ENCODE results near the gene BOK.
"Not testable (repeated sequence)": the region's sequence is repeated elsewhere in the genome, so short reads cannot be mapped to it uniquely, and the experiment has no call there.

Gene BOK

GRCh38 chr2:241566468-241566867 is 7.9 kb downstream of the BOK start:
- Histone ChIP-seq H3K9ac (ENCODE audit: low read depth, low read length) (no peak overlapping the region), H3K9me3 (ENCODE audit: insufficient read depth, low read depth, low read length) (no peaks in the 10 kb centered on the region), H3K36me3 (ENCODE audit: insufficient read depth, low read length) (peaks cover 4% of the 10 kb centered on the region; the same call in 1 of the 2 replicates), H3K27ac (ENCODE audit: low read depth, low read length) (no peak overlapping the region), H3K4me3 (ENCODE audit: low read length) (no peak overlapping the region), H3K4me1 (ENCODE audit: insufficient read depth, low read length) (no peaks in the 10 kb centered on the region; the same call in 1 of the 2 replicates), H3K27me3 (ENCODE audit: insufficient read depth, low read length) (no peaks in the 10 kb centered on the region)
- WGBS: 93% methylated on average over 7 of the region's 7 CpGs

GRCh38 chr2:241567266-241567665 is 8.7 kb downstream of the BOK start:
- H3K9ac ChIP-seq (ENCODE audit: low read depth, low read length); H3K4me1 ChIP-seq (ENCODE audit: insufficient read depth, low read length); H3K36me3 ChIP-seq (ENCODE audit: insufficient read depth, low read length); H3K27me3 ChIP-seq (ENCODE audit: insufficient read depth, low read length); H3K27ac ChIP-seq (ENCODE audit: low read depth, low read length); H3K4me3 ChIP-seq (ENCODE audit: low read length); H3K9me3 ChIP-seq (ENCODE audit: insufficient read depth, low read depth, low read length): not testable (repeated sequence)
- WGBS: 95% methylated on average over 14 of the region's 15 CpGs

- no peak overlapping the region for H3K9ac ChIP-seq (ENCODE audit: low read depth, low read length)
- no peaks in the 10 kb centered on the region; the same call in 1 of the 2 replicates for H3K4me1 ChIP-seq (ENCODE audit: insufficient read depth, low read length)
- no peaks in the 10 kb centered on the region for H3K27me3 ChIP-seq (ENCODE audit: insufficient read depth, low read length)
- 97% methylated on average over 8 of the region's 8 CpGs for WGBS
- no peaks in the 10 kb centered on the region for H3K9me3 ChIP-seq (ENCODE audit: insufficient read depth, low read depth, low read length)
- no peak overlapping the region for H3K4me3 ChIP-seq (ENCODE audit: low read length)
- H3K36me3 ChIP-seq (ENCODE audit: insufficient read depth, low read length): peaks cover 6% of the 10 kb centered on the region; the same call in 1 of the 2 replicates
- no peak overlapping the region for H3K27ac ChIP-seq (ENCODE audit: low read depth, low read length)
These were observed 9.2 kb downstream of the BOK start for GRCh38 chr2:241567776-241568175.

GRCh38 chr2:241568726-241569125 is 10.2 kb downstream of the BOK start:
- Histone ChIP-seq H3K4me3 (ENCODE audit: low read length) (no peak overlapping the region), H3K4me1 (ENCODE audit: insufficient read depth, low read length) (no peaks in the 10 kb centered on the region; the same call in 1 of the 2 replicates), H3K9ac (ENCODE audit: low read depth, low read length) (no peak overlapping the region), H3K9me3 (ENCODE audit: insufficient read depth, low read depth, low read length) (no peaks in the 10 kb centered on the region), H3K27me3 (ENCODE audit: insufficient read depth, low read length) (no peaks in the 10 kb centered on the region), H3K27ac (ENCODE audit: low read depth, low read length) (no peak overlapping the region), H3K36me3 (ENCODE audit: insufficient read depth, low read length) (peaks cover 12% of the 10 kb centered on the region)
- WGBS: 95% methylated on average over 4 of the region's 4 CpGs

- Histone ChIP-seq H3K27ac (ENCODE audit: low read depth, low read length) (no peak overlapping the region), H3K9me3 (ENCODE audit: insufficient read depth, low read depth, low read length) (no peaks in the 10 kb centered on the region), H3K27me3 (ENCODE audit: insufficient read depth, low read length) (no peaks in the 10 kb centered on the region), H3K9ac (ENCODE audit: low read depth, low read length) (no peak overlapping the region), H3K4me1 (ENCODE audit: insufficient read depth, low read length) (no peaks in the 10 kb centered on the region; the same call in 1 of the 2 replicates), H3K4me3 (ENCODE audit: low read length) (no peak overlapping the region), H3K36me3 (ENCODE audit: insufficient read depth, low read length) (peaks cover 14% of the 10 kb centered on the region)
- WGBS: 95% methylated on average over 23 of the region's 23 CpGs
These were observed 11.3 kb downstream of the BOK start for GRCh38 chr2:241569831-241570281.

GRCh38 chr2:241570961-241571581 is 12.5 kb downstream of the BOK start:
- no peaks in the 10 kb centered on the region for H3K27me3 ChIP-seq (ENCODE audit: insufficient read depth, low read length)
- H3K27ac ChIP-seq (ENCODE audit: low read depth, low read length): no peak overlapping the region
- H3K9ac ChIP-seq (ENCODE audit: low read depth, low read length): no peak overlapping the region
- no peaks in the 10 kb centered on the region for H3K9me3 ChIP-seq (ENCODE audit: insufficient read depth, low read depth, low read length)
- WGBS: 92% methylated on average over 23 of the region's 23 CpGs
- H3K4me1 ChIP-seq (ENCODE audit: insufficient read depth, low read length): no peaks in the 10 kb centered on the region
- peaks cover 14% of the 10 kb centered on the region for H3K36me3 ChIP-seq (ENCODE audit: insufficient read depth, low read length)
- H3K4me3 ChIP-seq (ENCODE audit: low read length): no peak overlapping the region

GRCh38 chr2:241571821-241572620 is 13.5 kb downstream of the BOK start:
- Histone ChIP-seq H3K27me3 (ENCODE audit: insufficient read depth, low read length) (no peaks in the 10 kb centered on the region), H3K4me3 (ENCODE audit: low read length) (no peak overlapping the region), H3K36me3 (ENCODE audit: insufficient read depth, low read length) (peaks cover 14% of the 10 kb centered on the region), H3K27ac (ENCODE audit: low read depth, low read length) (no peak overlapping the region), H3K9ac (ENCODE audit: low read depth, low read length) (no peak overlapping the region), H3K4me1 (ENCODE audit: insufficient read depth, low read length) (no peaks in the 10 kb centered on the region), H3K9me3 (ENCODE audit: insufficient read depth, low read depth, low read length) (no peaks in the 10 kb centered on the region)
- 95% methylated on average over 27 of the region's 27 CpGs for WGBS

GRCh38 chr2:241572915-241573651 is 14.5 kb downstream of the BOK start:
- not testable (repeated sequence) for H3K4me1 ChIP-seq (ENCODE audit: insufficient read depth, low read length); H3K9me3 ChIP-seq (ENCODE audit: insufficient read depth, low read depth, low read length); H3K9ac ChIP-seq (ENCODE audit: low read depth, low read length); H3K4me3 ChIP-seq (ENCODE audit: low read length); H3K27ac ChIP-seq (ENCODE audit: low read depth, low read length); H3K27me3 ChIP-seq (ENCODE audit: insufficient read depth, low read length)
- WGBS: 95% methylated on average over 19 of the region's 20 CpGs
- peaks cover 14% of the 10 kb centered on the region for H3K36me3 ChIP-seq (ENCODE audit: insufficient read depth, low read length)

- H3K27me3 ChIP-seq (ENCODE audit: insufficient read depth, low read length): no peaks in the 10 kb centered on the region
- no peak overlapping the region for H3K27ac ChIP-seq (ENCODE audit: low read depth, low read length)
- WGBS: 95% methylated on average over 12 of the region's 12 CpGs
- no peak overlapping the region for H3K4me3 ChIP-seq (ENCODE audit: low read length)
- H3K36me3 ChIP-seq (ENCODE audit: insufficient read depth, low read length): peaks cover 14% of the 10 kb centered on the region
- H3K9ac ChIP-seq (ENCODE audit: low read depth, low read length): no peak overlapping the region
- no peaks in the 10 kb centered on the region for H3K4me1 ChIP-seq (ENCODE audit: insufficient read depth, low read length)
- no peaks in the 10 kb centered on the region for H3K9me3 ChIP-seq (ENCODE audit: insufficient read depth, low read depth, low read length)
These were observed 15.2 kb downstream of the BOK start for GRCh38 chr2:241573741-241574140.

GRCh38 chr2:241574911-241575623 is 16.5 kb downstream of the BOK start:
- H3K36me3 ChIP-seq (ENCODE audit: insufficient read depth, low read length): peaks cover 14% of the 10 kb centered on the region
- 88% methylated on average over 7 of the region's 7 CpGs for WGBS

More at GRCh38 chr2:241574911-241575623, 16.5 kb downstream of the BOK start:
- Histone ChIP-seq H3K27ac (ENCODE audit: low read depth, low read length) (no peak overlapping the region), H3K9me3 (ENCODE audit: insufficient read depth, low read depth, low read length) (0 out of 2 replicates have a peak, but pooled peaks cover under 1% of the 10 kb centered on the region), H3K27me3 (ENCODE audit: insufficient read depth, low read length) (no peaks in the 10 kb centered on the region), H3K4me3 (ENCODE audit: low read length) (no peak overlapping the region), H3K4me1 (ENCODE audit: insufficient read depth, low read length) (no peaks in the 10 kb centered on the region), H3K9ac (ENCODE audit: low read depth, low read length) (no peak overlapping the region)

All from HUES64 (cell line).